COR-L47 (cell line): ENCODE measurements around the gene TMBIM1.

Experiments
- DNase-seq: peaks from one replicate; lab custom pipeline; 2025; lab: John Stamatoyannopoulos, UW

TMBIM1 gene

GRCh38 chr2:218271865-218272530 is 20.3 kb downstream of the TMBIM1 start:
- no peak for DNase-seq

- no peak for DNase-seq
Observed at GRCh38 chr2:218271487-218271797, 20.9 kb downstream of the TMBIM1 start.

- DNase-seq = no peak
Observed at GRCh38 chr2:218270721-218271486, 21.4 kb downstream of the TMBIM1 start.

DNA sequence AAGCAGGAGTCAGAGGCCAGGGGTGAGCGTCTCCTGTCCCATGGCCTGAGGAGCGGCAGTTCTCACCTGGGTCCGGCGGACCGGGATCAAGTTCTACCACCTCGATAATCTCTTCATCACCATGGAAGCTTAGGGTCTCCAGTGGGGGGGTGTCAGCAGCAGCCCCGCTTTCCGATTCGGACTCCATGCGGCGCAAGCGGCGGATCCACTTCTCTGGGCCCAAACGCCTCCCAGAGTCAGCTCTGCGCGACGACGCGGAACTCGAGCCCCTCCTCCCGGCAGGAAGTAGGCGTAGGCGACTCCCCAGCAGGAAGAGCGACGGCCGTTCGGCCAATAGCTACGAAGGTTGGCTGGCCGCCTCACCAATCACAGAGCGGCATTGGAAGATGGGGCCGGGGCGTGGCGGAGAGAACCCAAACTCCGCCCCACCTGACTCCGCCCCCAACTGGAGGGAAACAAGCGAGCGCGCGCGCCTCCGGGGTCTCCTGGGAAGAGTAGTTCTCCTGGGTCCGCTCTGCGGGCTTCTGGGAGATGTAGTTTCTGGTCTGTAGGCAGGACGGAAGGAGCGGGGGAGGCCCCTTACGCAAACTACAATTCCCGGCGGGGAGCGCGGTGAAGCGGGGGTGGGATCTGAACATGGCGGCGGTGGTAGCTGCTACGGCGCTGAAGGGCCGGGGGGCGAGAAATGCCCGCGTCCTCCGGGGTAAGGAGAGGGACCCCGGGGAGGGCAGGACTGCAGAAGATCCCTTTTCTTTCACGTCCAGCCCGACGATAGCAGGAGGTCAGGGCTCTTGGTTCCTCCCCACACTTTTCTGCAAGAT is 22.2 kb downstream of the TMBIM1 start, which contains the start of the genes AAMP and PNKD:
TSS of gene AAMP (minus strand) at position 238 of the 821 bp plus-strand sequence. CDS start at position 187, 51 bp downstream.
TSS of gene PNKD (plus strand) at position 620 of the 821 bp plus-strand sequence. CDS start at position 637, 17 bp downstream.
- DNase-seq = peak; percentile 99

DNA sequence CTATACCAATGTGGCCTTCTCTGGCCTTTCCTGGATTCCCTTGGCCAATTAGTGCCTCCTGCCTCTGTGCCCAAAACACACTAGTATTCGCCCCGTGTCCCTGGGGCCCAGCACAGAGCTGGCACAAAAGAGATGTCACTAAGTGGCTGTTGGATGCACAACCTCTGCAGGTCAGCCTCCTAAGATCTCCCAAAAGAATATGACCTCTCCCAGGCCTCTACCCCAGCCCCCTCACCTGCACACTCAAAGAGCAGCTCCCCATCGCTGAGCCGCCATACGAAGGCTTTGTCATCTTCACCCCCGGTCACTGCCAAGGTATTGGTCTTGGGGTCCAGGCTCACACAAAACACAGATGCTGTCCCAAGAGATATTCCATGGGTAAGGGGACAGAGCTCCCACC is 25.0 kb downstream of the TMBIM1 start:
- DNase-seq = no peak

- no peak for DNase-seq
Observed at GRCh38 chr2:218266316-218266979, 25.9 kb downstream of the TMBIM1 start.

- no peak for DNase-seq
Observed at GRCh38 chr2:218265626-218266025, 26.7 kb downstream of the TMBIM1 start.

GRCh38 chr2:218264773-218265561 is 27.3 kb downstream of the TMBIM1 start:
- DNase-seq = no peak

DNA sequence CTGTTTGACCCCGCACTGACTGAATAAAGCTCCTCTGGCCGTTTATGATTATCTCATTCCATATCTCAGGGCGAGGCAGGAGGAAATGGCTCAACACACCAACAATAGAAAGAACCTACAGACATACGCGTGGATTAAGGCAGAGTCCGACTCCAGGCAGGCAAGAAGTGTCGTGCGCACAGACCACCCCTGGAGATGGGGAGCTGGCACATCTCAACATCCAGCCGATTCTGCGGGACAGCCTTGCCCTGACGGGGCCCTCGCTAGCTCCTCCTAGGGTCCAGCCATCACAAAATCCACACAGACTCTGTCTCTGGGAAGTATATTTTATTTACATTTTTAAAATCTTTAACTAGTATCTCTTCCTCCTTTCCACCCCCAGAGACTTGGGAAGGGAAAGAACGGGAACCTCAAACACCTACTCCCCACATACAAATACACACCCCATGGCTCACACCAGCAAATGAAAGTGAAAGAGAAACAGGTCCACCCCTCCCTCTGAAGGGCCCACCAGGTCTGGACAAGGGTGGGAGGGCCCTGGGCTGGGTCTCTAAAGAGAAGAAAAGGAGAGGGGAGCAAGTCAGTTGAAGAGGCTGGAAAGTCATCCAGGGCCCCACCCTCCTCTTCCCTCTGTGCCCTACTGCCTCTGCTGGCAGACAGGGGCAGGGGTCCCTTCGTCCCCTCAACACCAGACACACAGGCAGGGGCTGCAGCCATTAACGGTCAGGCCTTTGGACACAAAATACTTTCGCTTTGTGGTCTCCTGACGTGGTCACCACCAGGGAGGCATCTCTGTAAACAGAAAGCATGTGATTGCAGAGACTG is 28.3 kb downstream of the TMBIM1 start:
- DNase-seq = no peak

GRCh38 chr2:218262631-218263586 is 29.4 kb downstream of the TMBIM1 start:
- DNase-seq = no peak

- no peak for DNase-seq
Observed at GRCh38 chr2:218262237-218262600, 30.1 kb downstream of the TMBIM1 start.

- no peak for DNase-seq
Observed at GRCh38 chr2:218261423-218262236, 30.7 kb downstream of the TMBIM1 start.

DNA sequence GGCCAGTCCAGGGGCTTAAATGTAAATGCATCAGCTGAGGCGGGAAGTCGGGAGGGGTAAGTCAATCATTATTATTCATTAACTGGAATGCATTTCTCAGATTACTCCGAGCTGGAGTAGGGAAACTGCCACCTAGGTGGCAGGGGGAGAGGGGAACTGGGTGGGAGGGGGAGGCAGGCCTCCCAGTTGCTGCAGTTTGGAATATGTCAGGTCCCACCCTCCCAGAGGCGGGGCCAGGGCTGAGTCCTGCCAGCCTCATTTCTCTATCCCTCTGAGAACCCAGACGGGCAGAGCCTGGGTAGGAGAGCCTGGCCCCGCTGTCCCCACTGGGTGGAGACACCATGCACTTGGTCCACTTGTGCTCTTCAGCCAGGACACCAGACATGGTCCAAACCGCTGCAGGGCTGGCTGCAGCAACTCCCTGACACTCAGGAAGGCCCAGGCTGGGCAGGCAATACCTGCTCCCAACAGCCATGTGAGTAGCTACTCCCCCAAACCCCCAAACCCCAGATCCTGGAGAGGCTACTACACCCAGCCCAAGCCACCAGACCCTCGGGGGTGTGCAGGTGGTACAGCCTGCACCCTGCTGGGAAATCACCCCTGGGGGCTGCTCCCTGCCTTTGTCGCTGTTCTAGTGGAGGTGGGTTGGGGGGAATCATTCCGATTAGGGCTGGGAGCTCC is 31.4 kb downstream of the TMBIM1 start, which contains the start of gene GPBAR1:
TSS of gene GPBAR1 (plus strand) at position 274 of the 681 bp plus-strand sequence. CDS start 1,710 bp downstream, outside the sequence.
- DNase-seq = no peak

DNA sequence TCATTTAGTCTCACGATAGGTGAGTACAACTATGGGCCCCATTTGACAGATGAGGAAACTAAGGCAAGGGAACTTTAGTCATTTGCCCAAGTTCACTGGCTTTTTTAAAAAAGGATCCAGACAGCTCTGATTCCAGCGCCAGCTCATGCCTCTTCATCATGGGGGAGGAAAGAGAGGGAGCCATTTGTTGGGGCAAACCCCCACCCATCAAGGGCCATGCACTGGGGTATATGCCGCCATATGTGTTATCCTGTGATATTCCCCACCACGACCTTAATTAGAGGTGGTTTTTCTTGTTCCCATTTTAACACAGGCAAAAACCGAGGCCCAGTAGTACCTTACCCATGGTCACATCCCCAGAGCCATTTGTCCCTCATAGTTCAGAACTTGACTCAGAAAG is 32.1 kb downstream of the TMBIM1 start:
- no peak for DNase-seq

GRCh38 chr2:218259099-218259961 is 33.0 kb downstream of the TMBIM1 start:
- no peak for DNase-seq

- no peak for DNase-seq
Observed at GRCh38 chr2:218257390-218257981, 34.8 kb downstream of the TMBIM1 start.
